Testis (tissue), 3 donors: ENCODE results near the gene TGFA. TPM values are rescaled to one million over a fixed set of nuclear protein-coding genes. Genes with fewer than 3 reads are reported as not detected.

Experiments
- DNase-seq: peaks from one replicate; pipeline ENCODE4 v3.0.0-alpha.2; 2019
- H3K27ac ChIP-seq, 2 donors: fragments of 200-600 bp; sonication (generic); one replicate each; pipeline ENCODE4 v1.5.1; 2019
- H3K27me3 ChIP-seq: fragments of 200-600 bp; sonication (generic); one replicate; pipeline ENCODE4 v1.5.1; 2019
- H3K36me3 ChIP-seq: fragments of 200-600 bp; sonication (generic); one replicate; pipeline ENCODE4 v1.5.1; 2017; ENCODE audit warnings: low read depth; ENCODE audit errors: missing control alignments
- H3K4me1 ChIP-seq: fragments of 200-600 bp; sonication (generic); one replicate; pipeline ENCODE4 v1.5.1; 2019
- H3K4me3 ChIP-seq, 2 donors: fragments of 200-600 bp; sonication (generic); one replicate each; pipeline ENCODE4 v1.5.1; 2017 to 2019
- H3K9me3 ChIP-seq: fragments of 200-600 bp; sonication (generic); one replicate; pipeline ENCODE4 v1.5.1; 2017
- POLR2A ChIP-seq: fragments of 450-650 bp; IDR thresholded peaks from one replicate; pipeline ENCODE4 v1.6.1; 2017; ENCODE audit warnings: antibody characterized with exemption, mild to moderate bottlenecking, moderate library complexity
- WGBS, 2 donors: methylation state at CpG; one replicate each; pipeline ENCODE4 v1.1.5; 2018; 5-methylcytosine and 5-hydroxymethylcytosine counted together
- intact Hi-C: fragments of 100-400 bp; cut with DNase I; formaldehyde crosslinking; loops from one replicate; pipeline ENCODE4 v1.15.1; 2023; ENCODE audit warnings: low total_unique reads
- polyA plus RNA-seq: library from polyadenylated mRNA; stranded (reverse); fragments of 350-450 nt; fragmentation: Illumina TruSeq; extraction: RNeasy Lipid Tissue Mini Kit (QIAGEN cat#74804); gene quantifications from one replicate; pipeline ENCODE4 v1.2.3, GENCODE V29; 2014; ENCODE audit warnings: low read depth, low replicate concordance; ENCODE audit not compliant: insufficient read depth
- total RNA-seq, 2 donors: library from RNA; depleted of rRNA; stranded (reverse); fragments of >200 nt; gene quantifications; one replicate each; pipeline ENCODE4 v1.2.3, GENCODE V29; 2016
- TF ChIP-seq, protein P1 (sequence below), 3 experiments: fragments of 450-650 bp in 2 of 3; fragments of 200-600 bp in 1 of 3; sonication (generic) in 1 of 3; IDR thresholded peaks; one replicate each; pipeline ENCODE4 v1.5.1; 2016 to 2019; ENCODE audit warnings: antibody characterized with exemption in 3 of 3, mild to moderate bottlenecking in 2 of 3, moderate library complexity in 1 of 3

The TGFA gene
- total and polyA plus RNA-seq, 3 donors from 2014 or later = 0.62 to 5.1 (median 1.3) TPM

DNA sequence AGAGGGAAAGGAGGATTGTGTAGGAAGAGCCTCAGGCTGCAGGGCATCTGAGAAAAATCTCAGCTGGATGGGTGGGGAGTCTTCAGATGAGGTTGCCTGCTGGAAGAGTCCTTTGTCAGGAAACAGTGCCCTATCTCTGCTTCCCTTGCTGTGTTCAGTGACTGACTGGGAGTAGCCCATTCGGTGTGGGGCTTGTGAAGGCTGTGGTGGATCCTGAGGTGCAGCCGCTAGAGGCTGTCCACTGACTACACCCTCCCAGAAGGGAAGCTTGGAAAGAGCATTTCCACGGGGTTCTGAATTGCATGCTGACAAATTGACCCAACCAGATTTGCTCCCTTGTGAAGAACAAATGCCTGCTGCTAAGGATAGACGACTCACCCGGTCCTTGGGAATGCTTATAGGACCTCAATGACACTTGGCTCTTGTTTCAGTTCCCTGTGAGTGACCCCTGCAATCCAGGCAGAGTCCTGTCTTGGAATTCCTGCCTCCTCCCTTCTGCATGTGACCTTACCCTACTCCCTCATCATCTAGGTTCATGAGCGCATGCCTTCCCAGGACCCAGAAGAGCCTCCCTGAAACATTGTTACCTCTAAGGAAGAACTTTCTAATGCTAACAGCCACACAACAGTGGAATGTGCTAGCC lies 142.0 kb downstream of the TGFA start:
- 52 to 65% methylated on average over 6 of the region's 6 CpGs for WGBS, 2 donors
- H3K4me1 ChIP-seq = no peaks in the 10 kb centered on the region
- intact Hi-C loops = no loop called here

DNA sequence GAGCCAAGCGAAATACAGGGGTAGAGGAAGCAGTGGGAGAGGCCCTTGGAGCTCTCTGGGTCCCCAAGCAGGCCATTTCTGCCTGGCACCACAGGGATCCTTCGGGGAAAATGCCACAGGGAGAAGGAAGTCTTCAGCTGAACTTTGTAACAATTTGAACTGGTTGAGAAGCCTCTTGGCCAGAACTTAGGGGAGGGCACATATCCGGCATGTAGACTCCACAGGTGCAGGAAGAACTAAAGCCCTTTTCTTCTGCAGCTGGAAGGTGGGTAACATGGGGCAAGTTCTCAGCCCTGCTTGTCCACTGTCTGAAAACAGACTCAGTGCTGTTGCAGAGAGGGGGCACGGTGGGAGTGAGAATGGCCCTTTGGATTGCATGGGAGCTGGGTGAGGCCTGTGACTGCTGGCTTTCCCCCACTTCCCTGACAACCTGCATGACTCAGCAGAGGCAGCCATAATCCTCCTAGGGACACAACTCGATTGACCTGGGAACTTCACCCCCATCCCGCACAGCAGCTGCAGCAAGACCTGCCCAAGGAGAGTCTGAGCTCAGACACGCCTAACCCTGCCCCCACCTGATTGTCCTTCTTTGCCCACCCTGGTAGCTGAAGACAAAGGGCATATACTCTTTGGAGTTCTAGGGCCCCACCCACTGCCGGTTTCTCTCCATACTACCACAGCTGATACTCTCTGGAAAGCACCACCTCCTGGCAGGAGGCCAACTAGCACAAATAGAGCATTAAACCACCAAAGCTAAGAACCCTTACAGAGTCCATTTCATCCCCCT lies 150.2 kb downstream of the TGFA start:
- Histone ChIP-seq H3K9me3 (no peaks in the 10 kb centered on the region), H3K27me3 (no peaks in the 10 kb centered on the region), H3K4me3 (no peak overlapping the region), H3K4me1 (no peaks in the 10 kb centered on the region), H3K36me3 (no peaks in the 10 kb centered on the region), H3K27ac (no peak overlapping the region)
- no peak for DNase-seq
- 85 to 86% methylated on average over 7 to 8 of the region's 8 CpGs for WGBS, 2 donors
- TF ChIP-seq, protein P1, sequence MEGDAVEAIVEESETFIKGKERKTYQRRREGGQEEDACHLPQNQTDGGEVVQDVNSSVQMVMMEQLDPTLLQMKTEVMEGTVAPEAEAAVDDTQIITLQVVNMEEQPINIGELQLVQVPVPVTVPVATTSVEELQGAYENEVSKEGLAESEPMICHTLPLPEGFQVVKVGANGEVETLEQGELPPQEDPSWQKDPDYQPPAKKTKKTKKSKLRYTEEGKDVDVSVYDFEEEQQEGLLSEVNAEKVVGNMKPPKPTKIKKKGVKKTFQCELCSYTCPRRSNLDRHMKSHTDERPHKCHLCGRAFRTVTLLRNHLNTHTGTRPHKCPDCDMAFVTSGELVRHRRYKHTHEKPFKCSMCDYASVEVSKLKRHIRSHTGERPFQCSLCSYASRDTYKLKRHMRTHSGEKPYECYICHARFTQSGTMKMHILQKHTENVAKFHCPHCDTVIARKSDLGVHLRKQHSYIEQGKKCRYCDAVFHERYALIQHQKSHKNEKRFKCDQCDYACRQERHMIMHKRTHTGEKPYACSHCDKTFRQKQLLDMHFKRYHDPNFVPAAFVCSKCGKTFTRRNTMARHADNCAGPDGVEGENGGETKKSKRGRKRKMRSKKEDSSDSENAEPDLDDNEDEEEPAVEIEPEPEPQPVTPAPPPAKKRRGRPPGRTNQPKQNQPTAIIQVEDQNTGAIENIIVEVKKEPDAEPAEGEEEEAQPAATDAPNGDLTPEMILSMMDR (IDR thresholded peaks at IDR 0.05) = no peak
- no peak for TF ChIP-seq POLR2A
- intact Hi-C loops = no loop called here

More for the DNA sequence above, 142.0 kb downstream of the TGFA start:
- Histone ChIP-seq H3K27me3 (no peaks in the 10 kb centered on the region), H3K27ac (no peak overlapping the region), H3K36me3 (no peaks in the 10 kb centered on the region), H3K4me3 (no peak overlapping the region), H3K9me3 (no peaks in the 10 kb centered on the region)
- peak; percentile 16 for DNase-seq
- no peak for TF ChIP-seq POLR2A
- TF ChIP-seq, protein P1 (IDR thresholded peaks at IDR 0.05) = no peak

DNA sequence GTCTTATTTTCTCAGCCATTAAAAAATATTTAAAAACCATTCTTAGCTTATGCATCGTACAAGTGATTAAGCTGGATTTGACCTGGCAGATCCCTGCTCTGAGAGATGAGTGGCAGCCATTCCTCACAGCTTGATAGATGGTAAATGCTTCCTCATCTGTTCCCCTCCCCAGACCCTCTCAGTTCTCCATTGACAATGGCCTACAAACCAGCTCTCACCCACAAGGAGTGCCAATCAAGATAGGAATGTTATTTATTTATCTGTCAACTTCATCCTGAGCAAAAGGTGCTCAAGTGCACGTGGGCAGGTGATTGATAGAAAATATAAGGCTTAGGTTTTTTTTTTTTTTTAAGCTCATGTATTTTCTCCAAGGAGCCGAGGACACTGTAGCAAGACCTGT lies 153.1 kb downstream of the TGFA start:
- intact Hi-C loops = no loop called here
- Histone ChIP-seq H3K4me3 (no peak overlapping the region), H3K36me3 (no peaks in the 10 kb centered on the region), H3K27ac (no peak overlapping the region), H3K9me3 (no peaks in the 10 kb centered on the region), H3K27me3 (no peaks in the 10 kb centered on the region), H3K4me1 (no peaks in the 10 kb centered on the region)
- TF ChIP-seq, protein P1 (IDR thresholded peaks at IDR 0.05) = no peak
- WGBS, 2 donors = 71 to 82% methylated on average over 3 of the region's 3 CpGs
- DNase-seq = no peak

DNA sequence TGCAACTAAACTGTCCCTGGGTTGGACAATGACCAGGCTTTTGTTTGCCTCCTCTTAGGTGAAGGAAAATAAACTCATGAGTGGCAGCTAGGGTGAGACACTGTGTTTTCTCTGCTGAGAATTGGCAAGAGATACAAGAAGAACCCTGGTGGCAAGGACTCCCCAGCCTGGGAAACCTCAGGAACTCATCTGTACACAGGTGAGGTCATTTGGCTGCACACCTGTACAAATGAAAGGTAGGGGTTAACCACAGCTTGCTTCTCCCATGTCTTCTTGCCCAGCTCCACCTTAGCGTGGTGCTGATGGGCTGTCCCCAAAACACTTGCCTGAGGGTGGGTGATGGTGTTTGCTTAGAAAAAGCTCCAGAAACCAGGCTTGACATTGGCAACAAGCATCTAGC lies 154.6 kb downstream of the TGFA start:
- H3K9me3 ChIP-seq = no peaks in the 10 kb centered on the region
- WGBS, 2 donors = 85 to 88% methylated on average over 1 of the region's 1 CpG

More for the DNA sequence above, 154.6 kb downstream of the TGFA start:
- intact Hi-C loops = no loop called here
- TF ChIP-seq, protein P1 (IDR thresholded peaks at IDR 0.05) = no peak
- TF ChIP-seq POLR2A = no peak
- H3K4me3 ChIP-seq = no peak overlapping the region
- no peak for DNase-seq
- no peaks in the 10 kb centered on the region for H3K27me3 ChIP-seq
- no peaks in the 10 kb centered on the region for H3K4me1 ChIP-seq
- no peak overlapping the region for H3K27ac ChIP-seq
- H3K36me3 ChIP-seq = no peaks in the 10 kb centered on the region

Other genes with a start within 250 kb of the TGFA start
- 1 to 10 TPM; 5.1 to 6.1 TPM for gene ADD2, start 214.4 kb upstream of the TGFA start, total RNA-seq
- gene ADD2, start 214.4 kb upstream of the TGFA start, polyA plus RNA-seq = 5.8 TPM
- gene FIGLA, start 236.8 kb upstream of the TGFA start, total RNA-seq = under 1 TPM in 1 of 2 donors, not detected in 1; 0.62 TPM
- 0.69 TPM for gene FIGLA, start 236.8 kb upstream of the TGFA start, polyA plus RNA-seq